GM19239 (cell line): ENCODE results near the gene VWA2.

ENCODE experiments used
- DNase-seq: peaks from one replicate; pipeline ENCODE4 v3.0.0; 2011; ENCODE audit warnings: low spot score; ENCODE audit not compliant: insufficient read length
- FAIRE-seq: peaks from 2 replicates; lab custom pipeline; 2011; peaks lifted over from hg19 to GRCh38; lab: Jason Lieb, UNC

VWA2 gene

DNA sequence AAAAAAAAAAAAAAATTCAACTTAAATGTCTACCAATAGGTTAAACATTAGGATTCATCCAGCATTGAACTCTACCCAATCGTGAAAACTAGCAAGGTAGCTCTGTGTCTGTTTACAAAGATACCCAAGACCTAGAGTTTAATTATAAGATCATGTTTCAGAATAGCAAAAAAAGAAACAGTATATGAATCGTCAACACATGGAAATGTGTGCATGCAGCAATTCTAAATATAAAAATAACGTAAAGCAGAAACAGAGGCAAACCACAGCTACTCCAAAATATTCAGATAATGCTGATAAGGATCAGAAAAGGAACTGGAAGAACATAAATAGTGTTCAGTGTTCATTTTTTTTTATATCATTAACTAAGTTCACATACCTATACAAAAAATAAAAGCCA, 96.6 kb downstream of the VWA2 start:
- FAIRE-seq: no peak
- no peak for DNase-seq

DNA sequence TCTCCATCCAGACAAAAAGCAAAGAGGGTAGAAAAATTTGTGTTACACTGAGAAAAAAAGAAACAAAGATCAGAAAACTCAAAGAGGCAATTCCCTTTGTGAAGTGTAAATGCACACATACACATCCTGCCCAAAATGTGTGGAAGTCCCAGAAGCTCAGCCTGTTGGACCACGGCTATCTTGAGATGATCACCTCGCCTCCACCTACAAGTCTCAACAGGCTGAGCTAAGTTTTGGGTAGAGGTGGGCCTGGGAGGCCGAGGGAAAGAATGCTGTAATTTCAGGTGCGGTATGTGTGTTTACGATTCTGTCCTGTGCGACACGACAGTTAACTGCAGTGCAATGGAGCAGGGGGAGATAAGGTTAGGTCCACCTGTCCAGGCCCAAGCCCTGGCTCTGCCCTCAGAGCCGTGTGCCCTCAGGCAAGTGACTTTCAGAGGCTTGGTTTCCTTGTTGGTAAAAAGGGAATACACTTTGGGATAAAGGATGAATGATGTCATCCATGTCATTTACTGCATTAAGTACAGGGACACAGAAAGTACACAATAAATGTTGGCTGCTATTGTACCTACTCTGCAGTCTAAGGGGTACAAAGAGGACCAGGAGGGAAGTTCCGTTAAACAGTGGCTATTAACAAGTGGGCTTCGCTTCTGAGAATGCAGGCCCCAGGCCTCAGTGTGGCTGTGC, 97.9 kb downstream of the VWA2 start:
- no peak for FAIRE-seq
- DNase-seq: no peak

DNA sequence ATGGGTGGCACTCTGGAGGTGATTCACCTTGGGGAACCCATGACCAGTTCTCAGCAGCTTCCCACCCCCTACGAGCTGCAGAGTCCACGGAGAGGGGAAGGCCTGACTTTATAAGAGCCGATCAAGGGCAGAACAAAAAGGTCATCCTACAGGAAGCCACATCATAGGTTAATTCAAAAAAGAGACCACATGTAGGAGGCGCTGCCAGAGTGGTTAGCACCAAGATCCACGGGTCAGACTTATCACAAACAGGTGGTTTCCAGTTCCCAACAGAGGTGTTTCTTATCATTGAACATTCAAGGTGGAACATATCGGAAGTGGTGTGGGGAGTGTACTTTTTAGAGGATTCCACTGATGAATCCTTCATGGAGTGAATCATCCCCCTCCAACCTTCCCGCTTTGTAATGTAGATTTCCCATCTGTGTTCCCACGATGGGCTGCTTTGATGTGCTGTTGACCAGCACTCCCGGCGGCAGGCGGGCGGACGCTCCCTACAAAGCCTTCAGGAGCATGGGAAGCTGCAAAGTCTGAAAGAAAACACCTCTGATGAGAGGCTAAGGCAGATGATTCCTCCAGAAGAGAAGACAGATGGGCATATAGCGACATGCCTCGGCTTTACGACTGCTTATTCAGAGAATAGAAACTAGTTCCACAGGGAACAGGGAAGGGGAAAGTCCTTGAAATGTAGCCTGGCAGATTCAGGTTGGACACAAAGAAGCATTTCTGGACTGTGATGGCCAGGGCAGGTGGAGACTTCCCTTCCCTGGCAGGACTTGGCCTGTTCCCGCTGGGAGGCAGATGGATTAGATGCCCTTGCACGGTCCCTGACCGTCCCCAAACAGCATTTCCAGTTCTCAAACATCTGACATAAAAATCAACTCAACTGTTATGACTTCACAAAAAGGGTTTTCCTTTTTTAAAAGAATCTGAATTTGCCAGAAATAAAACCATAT, 98.7 kb downstream of the VWA2 start:
- FAIRE-seq: no peak

DNA sequence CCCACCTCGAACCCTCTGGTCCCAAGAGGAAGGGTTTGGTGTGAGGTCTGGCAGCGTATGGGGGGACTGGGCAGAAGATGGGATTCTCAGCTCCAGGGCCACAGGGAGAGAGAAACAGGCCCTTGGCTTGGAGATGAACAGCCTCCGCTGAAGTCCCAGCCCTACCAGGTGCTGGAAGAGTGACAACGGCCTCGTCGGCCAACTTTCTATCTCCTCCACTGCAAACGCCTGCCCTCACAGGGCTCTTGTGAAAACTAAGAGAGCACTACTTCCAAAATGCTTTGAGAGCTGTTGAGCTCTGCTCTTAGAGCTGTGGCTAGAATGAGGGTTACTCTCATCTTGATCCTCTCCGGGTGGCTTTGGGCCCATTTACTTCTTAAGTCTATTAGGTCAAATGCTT, 101.8 kb downstream of the VWA2 start:
- DNase-seq: no peak
- no peak for FAIRE-seq

More for the DNA sequence above, 98.7 kb downstream of the VWA2 start:
- DNase-seq: no peak
